Gastrocnemius medialis (tissue), 4 donors: ENCODE measurements around the gene ID3. TPM values are rescaled to one million over a fixed set of nuclear protein-coding genes. Genes with fewer than 3 reads are reported as not detected.

Experiments
- ATAC-seq, 2 donors: fragments of 150-250 bp; one replicate each; pipeline ENCODE4 v1.9.1; 2016
- DNase-seq, 2 donors: peaks; one replicate each; pipeline ENCODE4 v3.0.0-alpha.2; 2019
- H3K27ac ChIP-seq, 4 donors: fragments of 200-600 bp; sonication (generic); 1 replicate in 1 of 4; 2 replicates in 3 of 4; pipeline ENCODE4 v1.5.1; 2016 to 2018; ENCODE audit warnings: mild to moderate bottlenecking in 2 of 4, moderate library complexity in 1 of 4
- H3K27me3 ChIP-seq, 3 donors: fragments of 200-600 bp; sonication (generic) in 2 of 3; 1 replicate in 1 of 3; 2 replicates in 2 of 3; pipeline versions ENCODE4 v1.5.1 to v1.6.0; 2016 to 2019; ENCODE audit warnings: mild to moderate bottlenecking in 1 of 3, moderate library complexity in 1 of 3
- H3K36me3 ChIP-seq, 2 donors: fragments of 200-600 bp; sonication (generic) in 1 of 2; one replicate each; pipeline ENCODE4 v1.5.1; 2017 to 2018
- H3K4me1 ChIP-seq, 2 donors: fragments of 200-600 bp; sonication (generic) in 1 of 2; one replicate each; pipeline ENCODE4 v1.5.1; 2016 to 2017; ENCODE audit warnings: mild to moderate bottlenecking in 2 of 2
- H3K4me3 ChIP-seq, 4 donors: fragments of 200-600 bp; sonication (generic) in 3 of 4; 1 replicate in 1 of 4; 2 replicates in 3 of 4; pipeline ENCODE4 v1.5.1; 2016 to 2019; ENCODE audit warnings: mild to moderate bottlenecking in 2 of 4
- H3K9me3 ChIP-seq, 3 donors: fragments of 200-600 bp; sonication (generic) in 2 of 3; 1 replicate in 1 of 3; 2 replicates in 2 of 3; pipeline ENCODE4 v1.5.1; 2016 to 2019
- CTCF ChIP-seq, 5 experiments: fragments of 450-650 bp in 3 of 5; fragments of 200-600 bp in 2 of 5; sonication (generic) in 2 of 5; IDR thresholded peaks in 4 of 5; conservative IDR thresholded peaks in 1 of 5; 1 replicate in 4 of 5; 2 replicates in 1 of 5; pipeline ENCODE4 v1.5.1; 2016 to 2019; ENCODE audit warnings: antibody characterized with exemption in 5 of 5, mild to moderate bottlenecking in 3 of 5, moderate library complexity in 3 of 5
- POLR2A ChIP-seq, 2 donors: fragments of 450-650 bp; IDR thresholded peaks; one replicate each; pipeline ENCODE4 v1.6.1; 2017; ENCODE audit warnings: antibody characterized with exemption in 2 of 2, mild to moderate bottlenecking in 2 of 2, moderate library complexity in 2 of 2
- in situ Hi-C, 4 donors: fragments of 200-750 bp; cut with MboI; loops; one replicate each; pipeline versions ENCODE4 v1.15.0 to v1.8.0; 2017; ENCODE audit warnings: low sequenced_read_pairs in 4 of 4
- intact Hi-C: fragments of 100-400 bp; cut with DNase I; formaldehyde crosslinking; loops from one replicate; pipeline ENCODE4 v1.15.1; 2023; ENCODE audit warnings: low total_unique reads
- total RNA-seq, 4 donors: library from RNA; depleted of rRNA; stranded (reverse); fragments of >200 nt; gene quantifications; one replicate each; pipeline versions ENCODE4 v1.1.0 to v1.2.3, GENCODE V29; 2016

ID3 gene
- total RNA-seq, 4 donors from 2014 or later: 67.9 to 124 (median 83.0) TPM

- Histone ChIP-seq H3K9me3 (no peaks in the 10 kb centered on the region), H3K4me3 (no peak overlapping the region), H3K4me1 (no peaks in the 10 kb centered on the region), H3K36me3 (no peaks in the 10 kb centered on the region), H3K27ac (no peak overlapping the region), H3K27me3 (no peaks in the 10 kb centered on the region)
- in situ Hi-C loops (no loop called here), intact Hi-C loops (no loop called here)
- ATAC-seq: no peak
- no peak for TF ChIP-seq CTCF (IDR thresholded peaks at IDR 0.05 in 4 of 5, conservative IDR thresholded peaks at IDR 0.05 in 1 of 5)
- TF ChIP-seq POLR2A (IDR thresholded peaks at IDR 0.05): no peak
- no peak for DNase-seq
These were observed 41.0 kb upstream of the ID3 start for GRCh38 chr1:23600283-23600682.

GRCh38 chr1:23599125-23599524, 39.8 kb upstream of the ID3 start:
- DNase-seq: no peak
- no peaks in the 10 kb centered on the region for H3K36me3 ChIP-seq
- H3K27me3 ChIP-seq: no peaks in the 10 kb centered on the region
- no peaks in the 10 kb centered on the region for H3K9me3 ChIP-seq
- H3K4me1 ChIP-seq: no peaks in the 10 kb centered on the region
- in situ Hi-C loops: no loop called here
- H3K4me3 ChIP-seq: no peak overlapping the region
- no peak for ATAC-seq
- TF ChIP-seq CTCF (IDR thresholded peaks at IDR 0.05 in 4 of 5, conservative IDR thresholded peaks at IDR 0.05 in 1 of 5): no peak
- TF ChIP-seq POLR2A (IDR thresholded peaks at IDR 0.05): no peak
- intact Hi-C loops: no loop called here
- H3K27ac ChIP-seq: no peak overlapping the region

GRCh38 chr1:23598424-23598823, 39.1 kb upstream of the ID3 start:
- TF ChIP-seq CTCF (IDR thresholded peaks at IDR 0.05 in 4 of 5, conservative IDR thresholded peaks at IDR 0.05 in 1 of 5) (no peak), POLR2A (IDR thresholded peaks at IDR 0.05) (no peak)
- DNase-seq (no peak), ATAC-seq (no peak)
- Histone ChIP-seq H3K27me3 (no peaks in the 10 kb centered on the region), H3K9me3 (no peaks in the 10 kb centered on the region), H3K4me3 (no peak overlapping the region), H3K4me1 (peaks cover 6 to 7% of the 10 kb centered on the region in 2 donors), H3K27ac (no peak overlapping the region), H3K36me3 (no peaks in the 10 kb centered on the region)
- intact Hi-C loops: no loop called here
- in situ Hi-C loops: no loop called here

- no peaks in the 10 kb centered on the region for H3K36me3 ChIP-seq
- H3K27ac ChIP-seq: no peak overlapping the region
- H3K9me3 ChIP-seq: no peaks in the 10 kb centered on the region
- in situ Hi-C loops (no loop called here), intact Hi-C loops (no loop called here)
- H3K4me3 ChIP-seq: no peak overlapping the region
- H3K27me3 ChIP-seq: no peaks in the 10 kb centered on the region
- TF ChIP-seq CTCF (IDR thresholded peaks at IDR 0.05 in 4 of 5, conservative IDR thresholded peaks at IDR 0.05 in 1 of 5): no peak
- TF ChIP-seq POLR2A (IDR thresholded peaks at IDR 0.05): no peak
- ATAC-seq (no peak), DNase-seq (no peak)
- peaks cover 11% of the 10 kb centered on the region in 2 donors for H3K4me1 ChIP-seq
These were observed 38.5 kb upstream of the ID3 start for GRCh38 chr1:23597635-23598388.
